ENCODE measurements around the gene EFHC1.

GRCh38 chr6:52494298-52495072 lies 74.3 kb downstream of the EFHC1 start:
- TF ChIP-seq, protein P1, sequence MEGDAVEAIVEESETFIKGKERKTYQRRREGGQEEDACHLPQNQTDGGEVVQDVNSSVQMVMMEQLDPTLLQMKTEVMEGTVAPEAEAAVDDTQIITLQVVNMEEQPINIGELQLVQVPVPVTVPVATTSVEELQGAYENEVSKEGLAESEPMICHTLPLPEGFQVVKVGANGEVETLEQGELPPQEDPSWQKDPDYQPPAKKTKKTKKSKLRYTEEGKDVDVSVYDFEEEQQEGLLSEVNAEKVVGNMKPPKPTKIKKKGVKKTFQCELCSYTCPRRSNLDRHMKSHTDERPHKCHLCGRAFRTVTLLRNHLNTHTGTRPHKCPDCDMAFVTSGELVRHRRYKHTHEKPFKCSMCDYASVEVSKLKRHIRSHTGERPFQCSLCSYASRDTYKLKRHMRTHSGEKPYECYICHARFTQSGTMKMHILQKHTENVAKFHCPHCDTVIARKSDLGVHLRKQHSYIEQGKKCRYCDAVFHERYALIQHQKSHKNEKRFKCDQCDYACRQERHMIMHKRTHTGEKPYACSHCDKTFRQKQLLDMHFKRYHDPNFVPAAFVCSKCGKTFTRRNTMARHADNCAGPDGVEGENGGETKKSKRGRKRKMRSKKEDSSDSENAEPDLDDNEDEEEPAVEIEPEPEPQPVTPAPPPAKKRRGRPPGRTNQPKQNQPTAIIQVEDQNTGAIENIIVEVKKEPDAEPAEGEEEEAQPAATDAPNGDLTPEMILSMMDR (conservative IDR thresholded peaks at IDR 0.05; ENCODE audit: low read length), result no peak
- no peak for TF ChIP-seq EZH2phosphoT487 (IDR thresholded peaks at IDR 0.05; ENCODE audit: borderline replicate concordance, low read depth, low read length)
